Muscle of arm (tissue), 12 donors: ENCODE measurements around the gene CXCL14. TPM values are rescaled to one million over a fixed set of nuclear protein-coding genes. Genes with fewer than 3 reads are reported as not detected.
"Not testable (repeated sequence)": the region's sequence is repeated elsewhere in the genome, so short reads cannot be mapped to it uniquely, and the experiment has no call there.

Experiments used
- DNase-seq: peaks from one replicate; pipeline ENCODE4 v3.0.0-alpha.2; 2013
- polyA plus RNA-seq, 12 donors: library from polyadenylated mRNA; unstranded; fragments of 120-200 nt; gene quantifications; one replicate each; pipeline ENCODE4 v1.2.1, GENCODE V29; 2013; ENCODE audit not compliant: insufficient read length in 12 of 12

The CXCL14 gene
- polyA plus RNA-seq, 12 donors = 25.2 to 773 (median 46.4) TPM; not detected in 1

GRCh38 chr5:135546912-135547311 lies 31.9 kb downstream of the CXCL14 start:
- DNase-seq = no peak

GRCh38 chr5:135546101-135546500 lies 32.7 kb downstream of the CXCL14 start:
- no peak for DNase-seq

- DNase-seq = no peak
Observed at GRCh38 chr5:135545099-135545498, 33.7 kb downstream of the CXCL14 start.

- DNase-seq = no peak
Observed at GRCh38 chr5:135543485-135544304, 35.1 kb downstream of the CXCL14 start.

GRCh38 chr5:135543001-135543484 lies 35.7 kb downstream of the CXCL14 start:
- no peak for DNase-seq

- no peak for DNase-seq
Observed at GRCh38 chr5:135541807-135542502, 36.8 kb downstream of the CXCL14 start.

- no peak for DNase-seq
Observed at GRCh38 chr5:135539430-135540005, 39.3 kb downstream of the CXCL14 start.

GRCh38 chr5:135538261-135538660 lies 40.5 kb downstream of the CXCL14 start:
- no peak for DNase-seq

GRCh38 chr5:135537745-135538144 lies 41.0 kb downstream of the CXCL14 start:
- DNase-seq = no peak

GRCh38 chr5:135537271-135537670 lies 41.5 kb downstream of the CXCL14 start:
- no peak for DNase-seq

- DNase-seq = no peak
Observed at GRCh38 chr5:135535820-135536801, 42.7 kb downstream of the CXCL14 start, which contains the start of gene NEUROG1. TSS of gene NEUROG1 (minus strand) at chr5:135535964. CDS start at chr5:135535690, 274 bp downstream.

- DNase-seq = no peak
Observed at GRCh38 chr5:135535420-135535819, 43.4 kb downstream of the CXCL14 start.

GRCh38 chr5:135534609-135535419 lies 44.0 kb downstream of the CXCL14 start:
- no peak for DNase-seq

- DNase-seq = no peak
Observed at GRCh38 chr5:135533794-135534193, 45.0 kb downstream of the CXCL14 start.

GRCh38 chr5:135533334-135533733 lies 45.5 kb downstream of the CXCL14 start:
- no peak for DNase-seq

GRCh38 chr5:135529576-135529975 lies 49.2 kb downstream of the CXCL14 start:
- not testable (repeated sequence) for DNase-seq

GRCh38 chr5:135526924-135527323 lies 51.9 kb downstream of the CXCL14 start:
- no peak for DNase-seq

GRCh38 chr5:135521964-135522363 lies 56.8 kb downstream of the CXCL14 start:
- no peak for DNase-seq
